CD14-positive monocyte (primary cell): ENCODE data around the gene MLF2. TPM values are rescaled to one million over a fixed set of nuclear protein-coding genes. Genes with fewer than 3 reads are reported as not detected.
"Not testable (repeated sequence)": the region's sequence is repeated elsewhere in the genome, so short reads cannot be mapped to it uniquely, and the experiment has no call there.

ENCODE experiments used
- DNase-seq, 3 donors: peaks; one replicate each; pipeline ENCODE4 v3.0.0-alpha.2; 2011 to 2022
- H2AFZ ChIP-seq: 2 replicates; pipeline ENCODE4 v1.6.0; 2012; ENCODE audit warnings: mild to moderate bottlenecking, low read depth, low read length, inconsistent platforms; ENCODE audit not compliant: insufficient read depth, poor library complexity, severe bottlenecking
- H3K27ac ChIP-seq, 2 donors: 1 replicate in 1 of 2; 2 replicates in 1 of 2; pipeline ENCODE4 v1.5.1; 2012 to 2013; ENCODE audit warnings: low read length in 2 of 2, control low read depth in 1 of 2, inconsistent platforms in 1 of 2, low read depth in 1 of 2, mild to moderate bottlenecking in 1 of 2
- H3K27me3 ChIP-seq, 2 donors: one replicate each; pipeline versions ENCODE4 v1.6.0 to v1.6.1; 2011 to 2013; ENCODE audit warnings: low read length in 2 of 2; ENCODE audit not compliant: control insufficient read depth in 2 of 2, insufficient read depth in 2 of 2
- H3K36me3 ChIP-seq, 2 donors: replicated peaks in 1 of 2; 1 replicate in 1 of 2; 2 replicates in 1 of 2; pipeline versions ENCODE4 v1.5.1 to v1.6.1; 2012 to 2013; ENCODE audit warnings: low read length in 2 of 2, control low read depth in 1 of 2, inconsistent platforms in 1 of 2, mild to moderate bottlenecking in 1 of 2; ENCODE audit not compliant: insufficient read depth in 2 of 2, control insufficient read depth in 1 of 2
- H3K4me1 ChIP-seq, 2 donors: 1 replicate in 1 of 2; 2 replicates in 1 of 2; pipeline versions ENCODE4 v1.5.1 to v1.6.1; 2012 to 2013; ENCODE audit warnings: low read length in 2 of 2, control low read depth in 1 of 2, inconsistent platforms in 1 of 2, mild to moderate bottlenecking in 1 of 2, moderate library complexity in 1 of 2; ENCODE audit not compliant: insufficient read depth in 2 of 2, control insufficient read depth in 1 of 2
- H3K4me2 ChIP-seq: replicated peaks from 2 replicates; pipeline ENCODE3; 2012; ENCODE audit warnings: low read length, moderate library complexity, mild to moderate bottlenecking; ENCODE audit not compliant: poor library complexity, severe bottlenecking; ENCODE audit errors: extremely low read depth
- H3K4me3 ChIP-seq, 3 experiments: fragments of 200-600 bp in 1 of 3; sonication (generic) in 1 of 3; replicated peaks in 1 of 3; 1 replicate in 2 of 3; 2 replicates in 1 of 3; pipeline ENCODE4 v1.5.1; 2011 to 2013; ENCODE audit warnings: low read length in 3 of 3, mild to moderate bottlenecking in 3 of 3, control low read depth in 2 of 3, low read depth in 2 of 3, inconsistent platforms in 1 of 3, moderate library complexity in 1 of 3
- H3K79me2 ChIP-seq: 2 replicates; pipeline ENCODE4 v1.6.0; 2012; ENCODE audit warnings: mild to moderate bottlenecking, control low read depth, inconsistent platforms, low read length, moderate library complexity; ENCODE audit not compliant: insufficient read depth
- H3K9ac ChIP-seq: 2 replicates; pipeline ENCODE4 v1.6.0; 2017; ENCODE audit warnings: low read length, mild to moderate bottlenecking; ENCODE audit not compliant: insufficient read depth, poor library complexity, severe bottlenecking
- H3K9me3 ChIP-seq, 2 donors: replicated peaks in 1 of 2; 1 replicate in 1 of 2; 2 replicates in 1 of 2; pipeline versions ENCODE4 v1.5.1 to v1.6.1; 2012 to 2013; ENCODE audit warnings: low read length in 2 of 2, control low read depth in 1 of 2; ENCODE audit not compliant: control insufficient read depth in 1 of 2, insufficient read depth in 1 of 2
- H4K20me1 ChIP-seq: 2 replicates; pipeline ENCODE4 v1.6.0; 2012; ENCODE audit warnings: mild to moderate bottlenecking, low read length, control low read depth, moderate library complexity; ENCODE audit not compliant: insufficient read depth
- H3K27ac Mint-ChIP-seq, 7 donors: one replicate each; pipeline ENCODE4 v1.8.0; 2020; ENCODE audit warnings: mild to moderate bottlenecking in 7 of 7, mixed read lengths in 7 of 7, moderate library complexity in 6 of 7, inconsistent platforms in 2 of 7
- H3K27me3 Mint-ChIP-seq, 3 donors: one replicate each; pipeline ENCODE4 v1.8.0; 2021 to 2022; ENCODE audit warnings: low read depth in 3 of 3, mild to moderate bottlenecking in 3 of 3, mixed read lengths in 3 of 3, moderate library complexity in 3 of 3, inconsistent platforms in 1 of 3
- H3K36me3 Mint-ChIP-seq, 2 donors: one replicate each; pipeline ENCODE4 v1.8.0; 2020; ENCODE audit warnings: mixed read lengths in 2 of 2, inconsistent platforms in 1 of 2, mild to moderate bottlenecking in 1 of 2
- H3K4me1 Mint-ChIP-seq: one replicate; pipeline ENCODE4 v1.8.0; 2020; ENCODE audit warnings: mild to moderate bottlenecking, mixed read lengths
- H3K4me3 Mint-ChIP-seq, 2 donors: one replicate each; pipeline ENCODE4 v1.8.0; 2020; ENCODE audit warnings: mild to moderate bottlenecking in 2 of 2, mixed read lengths in 2 of 2, moderate library complexity in 1 of 2
- H3K9me3 Mint-ChIP-seq, 7 donors: one replicate each; pipeline ENCODE4 v1.8.0; 2020 to 2022; ENCODE audit warnings: mixed read lengths in 7 of 7, mild to moderate bottlenecking in 6 of 7, moderate library complexity in 6 of 7, inconsistent platforms in 2 of 7
- WGBS: methylation state at CpG from one replicate; pipeline ENCODE4 v1.1.5; 2013; ENCODE audit warnings: missing lambda C conversion rate; ENCODE audit not compliant: insufficient coverage; 5-methylcytosine and 5-hydroxymethylcytosine counted together
- intact Hi-C, 2 donors: fragments of 100-400 bp; cut with micrococcal nuclease; formaldehyde crosslinking; loops; one replicate each; pipeline versions ENCODE4 v1.15.0 to v1.15.1; 2023
- polyA plus RNA-seq, 3 donors: library from polyadenylated mRNA; depleted of rRNA in 1 of 3; unstranded in 2 of 3; stranded (reverse) in 1 of 3; fragments of 300-500 nt in 2 of 3; fragments of >200 nt in 1 of 3; fragmentation: Illumina TruSeq in 2 of 3; gene quantifications; 1 replicate in 2 of 3; 2 replicates in 1 of 3; pipeline ENCODE4 v1.2.3, GENCODE V29; 2012 to 2021
- TF ChIP-seq, protein P1 (sequence below): fragments of 200-600 bp; IDR thresholded peaks from one replicate; pipeline ENCODE4 v1.8.0; 2022; ENCODE audit warnings: antibody characterized with exemption, mild to moderate bottlenecking

Gene MLF2
- polyA plus RNA-seq, 3 donors, result 113 to 211 (median 140) TPM

DNA sequence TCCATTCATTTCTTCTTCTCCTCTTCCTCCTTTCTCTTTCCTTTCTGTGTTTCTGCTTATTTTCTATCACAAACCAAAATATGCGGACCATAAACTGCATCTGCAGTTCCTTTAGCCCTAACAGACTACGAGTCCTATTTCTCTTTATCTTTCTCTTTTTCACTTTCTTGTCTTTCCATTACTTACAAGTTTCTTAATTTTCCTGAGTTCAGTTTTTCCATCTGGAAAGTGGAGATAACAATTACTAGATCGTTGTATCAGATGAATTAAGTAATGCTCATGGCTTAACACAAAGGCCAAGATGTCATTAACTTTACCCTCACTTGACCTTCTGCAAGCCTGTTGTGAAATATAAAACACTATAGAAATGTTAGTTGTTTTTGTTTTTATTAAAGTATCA is 30.1 kb downstream of the MLF2 start:
- Mint-ChIP-seq H3K9me3 (peaks cover 0 to 2% (median 0%) of the 10 kb centered on the region in 7 donors), H3K4me3 (peak overlapping the region in 1 of 2 donors; percentile 8), H3K36me3 (peaks cover 16 to 22% of the 10 kb centered on the region in 2 donors), H3K4me1 (peaks cover 18% of the 10 kb centered on the region), H3K27me3 (peaks cover 0 to 3% (median 1%) of the 10 kb centered on the region in 3 donors), H3K27ac (no peak overlapping the region)
- no CpG with 5 or more reads among the region's 3 CpGs for WGBS
- Histone ChIP-seq H3K4me3 (peak overlapping the region in 1 of 3 experiments; percentile 85), H2AFZ (no peak overlapping the region), H3K9ac (no peak overlapping the region), H3K36me3 (peaks cover 7 to 18% of the 10 kb centered on the region in 2 donors), H3K4me1 (peaks cover 14 to 17% of the 10 kb centered on the region in 2 donors), H3K9me3 (no peaks in the 10 kb centered on the region), H3K79me2 (peaks cover 19% of the 10 kb centered on the region), H3K27me3 (no peaks in the 10 kb centered on the region), H4K20me1 (peaks cover 5% of the 10 kb centered on the region), H3K27ac (no peak overlapping the region), H3K4me2 (peak overlapping the region; percentile 93)
- TF ChIP-seq, protein P1, sequence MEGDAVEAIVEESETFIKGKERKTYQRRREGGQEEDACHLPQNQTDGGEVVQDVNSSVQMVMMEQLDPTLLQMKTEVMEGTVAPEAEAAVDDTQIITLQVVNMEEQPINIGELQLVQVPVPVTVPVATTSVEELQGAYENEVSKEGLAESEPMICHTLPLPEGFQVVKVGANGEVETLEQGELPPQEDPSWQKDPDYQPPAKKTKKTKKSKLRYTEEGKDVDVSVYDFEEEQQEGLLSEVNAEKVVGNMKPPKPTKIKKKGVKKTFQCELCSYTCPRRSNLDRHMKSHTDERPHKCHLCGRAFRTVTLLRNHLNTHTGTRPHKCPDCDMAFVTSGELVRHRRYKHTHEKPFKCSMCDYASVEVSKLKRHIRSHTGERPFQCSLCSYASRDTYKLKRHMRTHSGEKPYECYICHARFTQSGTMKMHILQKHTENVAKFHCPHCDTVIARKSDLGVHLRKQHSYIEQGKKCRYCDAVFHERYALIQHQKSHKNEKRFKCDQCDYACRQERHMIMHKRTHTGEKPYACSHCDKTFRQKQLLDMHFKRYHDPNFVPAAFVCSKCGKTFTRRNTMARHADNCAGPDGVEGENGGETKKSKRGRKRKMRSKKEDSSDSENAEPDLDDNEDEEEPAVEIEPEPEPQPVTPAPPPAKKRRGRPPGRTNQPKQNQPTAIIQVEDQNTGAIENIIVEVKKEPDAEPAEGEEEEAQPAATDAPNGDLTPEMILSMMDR, result no peak
- no peak for DNase-seq
- intact Hi-C loops, result loop anchor here in 1 of 2 donors (10.0 kb wide), 1 partner anchor 58 kb away; the partner anchor contains the start of gene ING4

DNA sequence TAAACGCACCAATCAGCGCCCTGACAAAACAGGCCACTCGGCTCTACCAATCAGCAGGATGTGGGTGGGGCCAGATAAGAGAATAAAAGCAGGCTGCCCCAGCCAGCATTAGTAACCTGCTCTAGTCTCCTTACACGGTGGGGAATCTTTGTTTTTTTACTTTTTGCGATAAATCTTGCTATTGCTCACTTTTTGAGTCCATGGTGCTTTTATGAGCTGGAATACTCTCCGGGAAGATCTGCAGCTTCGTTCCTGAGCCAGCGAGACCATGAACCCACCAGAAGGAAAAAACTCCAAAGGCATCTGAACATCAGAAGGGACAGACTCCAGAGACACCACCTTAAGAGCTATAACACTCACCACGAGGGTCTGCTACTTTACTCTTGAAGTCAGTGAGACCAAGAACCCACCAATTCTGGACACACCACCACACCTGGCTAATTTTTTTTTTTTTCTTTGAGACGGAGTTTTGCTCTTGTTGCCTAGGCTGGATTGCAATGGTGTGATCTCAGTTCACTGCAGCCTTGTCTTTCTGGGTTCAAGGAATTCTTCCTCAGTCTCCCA is 36.0 kb downstream of the MLF2 start:
- H3K4me2 ChIP-seq, result no peak overlapping the region
- Mint-ChIP-seq H3K4me3 (no peak overlapping the region), H3K27me3 (peaks cover 4 to 12% (median 6%) of the 10 kb centered on the region in 3 donors), H3K36me3 (no peaks in the 10 kb centered on the region), H3K9me3 (peaks cover 0 to 2% (median 0%) of the 10 kb centered on the region in 7 donors), H3K27ac (no peak overlapping the region), H3K4me1 (no peaks in the 10 kb centered on the region)
- no peak overlapping the region for H2AFZ ChIP-seq
- intact Hi-C loops, result no loop called here
- no peaks in the 10 kb centered on the region for H3K36me3 ChIP-seq
- no peak overlapping the region for H3K4me3 ChIP-seq
- no peak for DNase-seq
- H3K9me3 ChIP-seq, result no peaks in the 10 kb centered on the region
- 67% methylated on average over 3 of the region's 10 CpGs for WGBS
- H3K27ac ChIP-seq, result no peak overlapping the region
- H3K9ac ChIP-seq, result no peak overlapping the region
- H3K27me3 ChIP-seq, result no peaks in the 10 kb centered on the region
- H4K20me1 ChIP-seq, result no peaks in the 10 kb centered on the region
- no peaks in the 10 kb centered on the region for H3K4me1 ChIP-seq
- H3K79me2 ChIP-seq, result no peaks in the 10 kb centered on the region
- TF ChIP-seq, protein P1, result no peak

DNA sequence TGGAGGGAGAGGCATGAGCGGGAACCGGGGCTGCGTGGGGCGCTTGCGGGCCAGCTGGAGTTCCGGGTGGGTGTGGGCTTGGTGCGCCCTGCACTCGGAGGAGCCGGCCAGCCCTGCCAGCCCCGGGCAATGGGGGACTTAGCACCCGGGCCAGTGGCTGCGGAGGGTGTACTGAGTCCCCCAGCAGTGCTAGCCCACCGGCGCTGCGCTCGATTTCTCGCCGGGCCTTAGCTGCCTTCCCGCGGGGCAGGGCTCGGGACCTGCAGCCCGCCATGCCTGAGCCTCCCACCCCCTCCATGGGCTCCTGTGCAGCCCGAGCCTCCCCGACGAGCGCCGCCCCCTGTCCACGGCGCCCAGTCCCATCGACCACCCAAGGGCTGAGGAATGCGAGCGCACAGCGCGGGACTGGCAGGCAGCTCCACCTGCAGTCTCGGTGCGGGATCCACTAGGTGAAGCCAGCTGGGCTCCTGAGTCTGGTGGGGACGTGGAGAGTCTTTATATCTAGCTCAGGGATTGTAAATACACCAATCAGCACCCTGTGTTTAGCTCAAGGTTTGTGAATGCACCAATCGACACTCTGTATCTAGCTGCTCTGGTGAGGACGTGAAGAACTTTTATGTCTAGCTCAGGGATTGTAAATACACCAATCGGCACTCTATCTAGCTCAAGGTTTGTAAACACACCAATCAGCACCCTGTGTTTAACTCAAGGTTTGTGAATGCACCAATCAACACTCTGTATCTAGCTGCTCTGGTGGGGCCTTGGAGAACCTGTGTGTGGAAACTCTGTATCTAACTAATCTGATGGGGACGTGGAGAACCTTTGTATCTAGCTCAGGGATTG is 36.7 kb downstream of the MLF2 start:
- intact Hi-C loops, DNase-seq, H2AFZ ChIP-seq, H3K4me3 Mint-ChIP-seq, H3K36me3 Mint-ChIP-seq, H3K9me3 ChIP-seq, H3K4me3 ChIP-seq, H3K4me1 Mint-ChIP-seq, H3K4me1 ChIP-seq, H3K27me3 ChIP-seq, H3K27ac Mint-ChIP-seq, H3K9me3 Mint-ChIP-seq, H3K27ac ChIP-seq, H3K36me3 ChIP-seq, H3K9ac ChIP-seq, H4K20me1 ChIP-seq, H3K79me2 ChIP-seq, H3K4me2 ChIP-seq: not testable (repeated sequence)
- H3K27me3 Mint-ChIP-seq, result peaks cover 4 to 14% (median 7%) of the 10 kb centered on the region in 3 donors
- WGBS, result 100% methylated on average over 4 of the region's 41 CpGs
